Measurements from ENCODE around the gene FASLG. TPM values are rescaled to one million over a fixed set of nuclear protein-coding genes. Genes with fewer than 3 reads are reported as not detected.
A peak's percentile ranks its signal among the peaks of the same experiment; 100 is the strongest.
"Not testable (repeated sequence)": the region's sequence is repeated elsewhere in the genome, so short reads cannot be mapped to it uniquely, and the experiment has no call there.

Gene FASLG
- total RNA-seq = not detected

- ATAC-seq (no peak), DNase-seq (ENCODE audit: low spot score) (no peak)
Measured at GRCh38 chr1:172658871-172659453, at the start of gene FASLG. Gene FASLG (plus strand): TSS chr1:172659103. CDS start chr1:172659202, 99 bp downstream.

- ATAC-seq (peak; percentile 35), DNase-seq (ENCODE audit: low spot score) (no peak)
Measured at GRCh38 chr1:172609528-172609927, 49.4 kb upstream of the FASLG start.

GRCh38 chr1:172612478-172612877 lies 46.4 kb upstream of the FASLG start:
- ATAC-seq = no peak
- DNase-seq (ENCODE audit: low spot score) = no peak

GRCh38 chr1:172613294-172613693 lies 45.6 kb upstream of the FASLG start:
- no peak for DNase-seq (ENCODE audit: low spot score)
- no peak for ATAC-seq

GRCh38 chr1:172616195-172616594 lies 42.7 kb upstream of the FASLG start:
- ATAC-seq = no peak
- DNase-seq (ENCODE audit: low spot score) = no peak

GRCh38 chr1:172616636-172617035 lies 42.3 kb upstream of the FASLG start:
- no peak for DNase-seq (ENCODE audit: low spot score)
- ATAC-seq = no peak

GRCh38 chr1:172620603-172621002 lies 38.3 kb upstream of the FASLG start:
- not testable (repeated sequence) for DNase-seq (ENCODE audit: low spot score); ATAC-seq

- DNase-seq (ENCODE audit: low spot score) (no peak), ATAC-seq (no peak)
Measured at GRCh38 chr1:172622541-172622940, 36.4 kb upstream of the FASLG start.

- DNase-seq (ENCODE audit: low spot score) = no peak
- ATAC-seq = no peak
Measured at GRCh38 chr1:172623748-172624147, 35.2 kb upstream of the FASLG start.

GRCh38 chr1:172626845-172627244 lies 32.1 kb upstream of the FASLG start:
- no peak for DNase-seq (ENCODE audit: low spot score)
- ATAC-seq = no peak

- DNase-seq (ENCODE audit: low spot score) (no peak), ATAC-seq (no peak)
Measured at GRCh38 chr1:172627702-172628101, 31.2 kb upstream of the FASLG start.

- DNase-seq (ENCODE audit: low spot score) (no peak), ATAC-seq (no peak)
Measured at GRCh38 chr1:172628401-172628800, 30.5 kb upstream of the FASLG start.

- no peak for DNase-seq (ENCODE audit: low spot score)
- ATAC-seq = no peak
Measured at GRCh38 chr1:172629170-172629569, 29.7 kb upstream of the FASLG start.

- DNase-seq (ENCODE audit: low spot score) (no peak), ATAC-seq (no peak)
Measured at GRCh38 chr1:172629638-172630037, 29.3 kb upstream of the FASLG start.

- DNase-seq (ENCODE audit: low spot score) (no peak), ATAC-seq (no peak)
Measured at GRCh38 chr1:172630056-172630818, 28.7 kb upstream of the FASLG start.

- no peak for DNase-seq (ENCODE audit: low spot score)
- ATAC-seq = no peak
Measured at GRCh38 chr1:172630868-172631267, 28.0 kb upstream of the FASLG start.

- ATAC-seq = no peak
Measured at GRCh38 chr1:172637522-172637921, 21.4 kb upstream of the FASLG start.

GRCh38 chr1:172638249-172638648 lies 20.7 kb upstream of the FASLG start:
- DNase-seq (ENCODE audit: low spot score) (no peak), ATAC-seq (no peak)

More at GRCh38 chr1:172637522-172637921, 21.4 kb upstream of the FASLG start:
- no peak for DNase-seq (ENCODE audit: low spot score)

- ATAC-seq (no peak), DNase-seq (ENCODE audit: low spot score) (no peak)
Measured at GRCh38 chr1:172638885-172639831, 19.7 kb upstream of the FASLG start.

GRCh38 chr1:172640111-172640510 lies 18.8 kb upstream of the FASLG start:
- ATAC-seq = no peak
- DNase-seq (ENCODE audit: low spot score) = no peak

GRCh38 chr1:172641492-172641891 lies 17.4 kb upstream of the FASLG start:
- DNase-seq (ENCODE audit: low spot score) = no peak
- no peak for ATAC-seq

Measured in left lobe of liver (tissue), 2 donors.